ENCODE results near the gene PLEKHJ1. TPM values are rescaled to one million over a fixed set of nuclear protein-coding genes. Genes with fewer than 3 reads are reported as not detected.

The PLEKHJ1 gene
- polyA plus RNA-seq, 1 donor from 2014 or later = 219 TPM

DNA sequence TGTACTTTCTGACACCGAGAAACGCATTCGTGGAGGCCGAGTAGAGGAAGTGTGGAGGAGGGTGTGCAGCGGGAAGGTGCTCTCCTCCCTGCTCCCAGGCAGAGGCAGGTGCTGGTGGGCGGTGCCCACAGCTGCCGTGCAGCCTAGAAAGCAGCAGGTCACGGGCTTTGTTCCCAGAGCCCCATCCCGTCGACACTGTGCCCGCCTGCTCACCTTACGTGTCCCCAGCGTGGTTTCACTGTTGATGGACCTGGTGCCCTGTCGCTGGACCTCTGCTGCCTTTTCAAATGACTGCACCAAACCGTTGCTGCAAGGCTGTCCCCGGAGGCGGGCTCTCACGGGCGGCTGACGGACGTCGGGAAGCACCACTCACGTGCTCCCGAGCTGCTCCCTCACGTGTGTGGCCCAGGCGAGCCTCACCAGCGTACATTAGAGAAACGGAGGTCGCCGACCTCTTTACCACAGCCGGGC is 20.8 kb downstream of the PLEKHJ1 start:
- H3K36me3 ChIP-seq (ENCODE audit: insufficient read depth, low read length) = no peaks in the 10 kb centered on the region
- H3K4me3 ChIP-seq (ENCODE audit: low read length) = no peak overlapping the region
- H3K9me2 ChIP-seq (ENCODE audit: insufficient read depth, low read length) = no peaks in the 10 kb centered on the region
- H3K27ac ChIP-seq (ENCODE audit: low read length) = no peak overlapping the region
- H3K27me3 ChIP-seq (ENCODE audit: insufficient read depth, low read depth, low read length) = no peaks in the 10 kb centered on the region
- H2AFZ ChIP-seq (ENCODE audit: low read depth, low read length) = no peak overlapping the region
- H3F3A ChIP-seq (ENCODE audit: insufficient read depth, low read length, poor library complexity, severe bottlenecking) = no peaks in the 10 kb centered on the region
- H3K4me2 ChIP-seq (ENCODE audit: low read length) = no peak overlapping the region
- H3K79me2 ChIP-seq (replicated peaks; ENCODE audit: insufficient read depth, low read length) = no peaks in the 10 kb centered on the region
- H3K9me3 ChIP-seq (ENCODE audit: low read length) = no peaks in the 10 kb centered on the region
- H3K9ac ChIP-seq (ENCODE audit: low read length) = no peak overlapping the region
- H4K20me1 ChIP-seq (ENCODE audit: insufficient read depth) = no peaks in the 10 kb centered on the region
- TF ChIP-seq MXI1 (conservative IDR thresholded peaks at IDR 0.05; ENCODE audit: poor library complexity, severe bottlenecking) = no peak
- no peak for TF ChIP-seq POLR2AphosphoS5 (IDR thresholded peaks at IDR 0.05)
- no peak for TF ChIP-seq SMC3 (conservative IDR thresholded peaks at IDR 0.05; ENCODE audit: poor library complexity)
- TF ChIP-seq, protein P1, sequence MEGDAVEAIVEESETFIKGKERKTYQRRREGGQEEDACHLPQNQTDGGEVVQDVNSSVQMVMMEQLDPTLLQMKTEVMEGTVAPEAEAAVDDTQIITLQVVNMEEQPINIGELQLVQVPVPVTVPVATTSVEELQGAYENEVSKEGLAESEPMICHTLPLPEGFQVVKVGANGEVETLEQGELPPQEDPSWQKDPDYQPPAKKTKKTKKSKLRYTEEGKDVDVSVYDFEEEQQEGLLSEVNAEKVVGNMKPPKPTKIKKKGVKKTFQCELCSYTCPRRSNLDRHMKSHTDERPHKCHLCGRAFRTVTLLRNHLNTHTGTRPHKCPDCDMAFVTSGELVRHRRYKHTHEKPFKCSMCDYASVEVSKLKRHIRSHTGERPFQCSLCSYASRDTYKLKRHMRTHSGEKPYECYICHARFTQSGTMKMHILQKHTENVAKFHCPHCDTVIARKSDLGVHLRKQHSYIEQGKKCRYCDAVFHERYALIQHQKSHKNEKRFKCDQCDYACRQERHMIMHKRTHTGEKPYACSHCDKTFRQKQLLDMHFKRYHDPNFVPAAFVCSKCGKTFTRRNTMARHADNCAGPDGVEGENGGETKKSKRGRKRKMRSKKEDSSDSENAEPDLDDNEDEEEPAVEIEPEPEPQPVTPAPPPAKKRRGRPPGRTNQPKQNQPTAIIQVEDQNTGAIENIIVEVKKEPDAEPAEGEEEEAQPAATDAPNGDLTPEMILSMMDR (IDR thresholded peaks at IDR 0.05; ENCODE audit: poor library complexity, severe bottlenecking) = no peak
- no peak for TF ChIP-seq RAD21 (conservative IDR thresholded peaks at IDR 0.05)
- no peak for TF ChIP-seq EZH2 (IDR thresholded peaks at IDR 0.05; ENCODE audit: borderline replicate concordance, insufficient read depth, low read length, poor library complexity, severe bottlenecking)
- TF ChIP-seq TAF1 (IDR thresholded peaks at IDR 0.05; ENCODE audit: low read depth) = no peak
- TF ChIP-seq EP300 (conservative IDR thresholded peaks at IDR 0.05; ENCODE audit: poor library complexity, severe bottlenecking) = no peak
- TF ChIP-seq, protein P2, sequence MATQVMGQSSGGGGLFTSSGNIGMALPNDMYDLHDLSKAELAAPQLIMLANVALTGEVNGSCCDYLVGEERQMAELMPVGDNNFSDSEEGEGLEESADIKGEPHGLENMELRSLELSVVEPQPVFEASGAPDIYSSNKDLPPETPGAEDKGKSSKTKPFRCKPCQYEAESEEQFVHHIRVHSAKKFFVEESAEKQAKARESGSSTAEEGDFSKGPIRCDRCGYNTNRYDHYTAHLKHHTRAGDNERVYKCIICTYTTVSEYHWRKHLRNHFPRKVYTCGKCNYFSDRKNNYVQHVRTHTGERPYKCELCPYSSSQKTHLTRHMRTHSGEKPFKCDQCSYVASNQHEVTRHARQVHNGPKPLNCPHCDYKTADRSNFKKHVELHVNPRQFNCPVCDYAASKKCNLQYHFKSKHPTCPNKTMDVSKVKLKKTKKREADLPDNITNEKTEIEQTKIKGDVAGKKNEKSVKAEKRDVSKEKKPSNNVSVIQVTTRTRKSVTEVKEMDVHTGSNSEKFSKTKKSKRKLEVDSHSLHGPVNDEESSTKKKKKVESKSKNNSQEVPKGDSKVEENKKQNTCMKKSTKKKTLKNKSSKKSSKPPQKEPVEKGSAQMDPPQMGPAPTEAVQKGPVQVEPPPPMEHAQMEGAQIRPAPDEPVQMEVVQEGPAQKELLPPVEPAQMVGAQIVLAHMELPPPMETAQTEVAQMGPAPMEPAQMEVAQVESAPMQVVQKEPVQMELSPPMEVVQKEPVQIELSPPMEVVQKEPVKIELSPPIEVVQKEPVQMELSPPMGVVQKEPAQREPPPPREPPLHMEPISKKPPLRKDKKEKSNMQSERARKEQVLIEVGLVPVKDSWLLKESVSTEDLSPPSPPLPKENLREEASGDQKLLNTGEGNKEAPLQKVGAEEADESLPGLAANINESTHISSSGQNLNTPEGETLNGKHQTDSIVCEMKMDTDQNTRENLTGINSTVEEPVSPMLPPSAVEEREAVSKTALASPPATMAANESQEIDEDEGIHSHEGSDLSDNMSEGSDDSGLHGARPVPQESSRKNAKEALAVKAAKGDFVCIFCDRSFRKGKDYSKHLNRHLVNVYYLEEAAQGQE (IDR thresholded peaks at IDR 0.05; ENCODE audit: borderline replicate concordance) = no peak

DNA sequence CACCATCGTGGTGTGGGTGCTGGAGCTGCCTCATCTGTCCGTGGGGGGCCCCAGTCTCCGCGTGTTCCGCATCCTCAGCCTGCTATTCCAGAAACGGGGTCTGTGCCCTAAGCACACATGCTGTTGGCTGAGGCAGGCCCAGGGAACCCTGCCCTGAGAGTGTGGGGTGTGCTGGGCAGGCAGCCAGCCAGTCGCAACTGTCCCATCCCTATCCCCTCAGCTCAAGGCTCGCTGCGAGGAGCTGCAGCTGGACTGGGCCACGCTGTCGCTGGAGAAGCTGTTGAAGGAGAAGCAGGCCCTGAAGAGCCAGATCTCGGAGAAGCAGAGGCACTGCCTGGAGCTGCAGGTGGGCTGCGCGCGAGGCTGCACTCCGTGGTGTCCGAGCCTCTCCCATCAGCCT is 21.9 kb downstream of the PLEKHJ1 start:
- no peaks in the 10 kb centered on the region for H3K9me2 ChIP-seq (ENCODE audit: insufficient read depth, low read length)
- H3F3A ChIP-seq (ENCODE audit: insufficient read depth, low read length, poor library complexity, severe bottlenecking) = no peaks in the 10 kb centered on the region
- no peaks in the 10 kb centered on the region for H3K27me3 ChIP-seq (ENCODE audit: insufficient read depth, low read depth, low read length)
- no peaks in the 10 kb centered on the region for H3K36me3 ChIP-seq (ENCODE audit: insufficient read depth, low read length)
- H3K4me3 ChIP-seq (ENCODE audit: low read length) = no peak overlapping the region
- no peak for TF ChIP-seq SMC3 (conservative IDR thresholded peaks at IDR 0.05; ENCODE audit: poor library complexity)
- no peak for TF ChIP-seq RAD21 (conservative IDR thresholded peaks at IDR 0.05)
- no peak for TF ChIP-seq MXI1 (conservative IDR thresholded peaks at IDR 0.05; ENCODE audit: poor library complexity, severe bottlenecking)
- TF ChIP-seq, protein P2 (IDR thresholded peaks at IDR 0.05; ENCODE audit: borderline replicate concordance) = no peak
- no peak for TF ChIP-seq EP300 (conservative IDR thresholded peaks at IDR 0.05; ENCODE audit: poor library complexity, severe bottlenecking)
- no peak for TF ChIP-seq EZH2 (IDR thresholded peaks at IDR 0.05; ENCODE audit: borderline replicate concordance, insufficient read depth, low read length, poor library complexity, severe bottlenecking)
- no peaks in the 10 kb centered on the region for H4K20me1 ChIP-seq (ENCODE audit: insufficient read depth)
- no peak overlapping the region for H3K9ac ChIP-seq (ENCODE audit: low read length)
- H2AFZ ChIP-seq (ENCODE audit: low read depth, low read length) = no peak overlapping the region
- H3K27ac ChIP-seq (ENCODE audit: low read length) = no peak overlapping the region
- no peaks in the 10 kb centered on the region for H3K9me3 ChIP-seq (ENCODE audit: low read length)
- H3K4me2 ChIP-seq (ENCODE audit: low read length) = no peak overlapping the region
- H3K79me2 ChIP-seq (replicated peaks; ENCODE audit: insufficient read depth, low read length) = no peaks in the 10 kb centered on the region

All from neural cell (in vitro differentiated cells).